ENCODE results near the gene REPIN1.

GRCh38 chr7:150370612-150371071 is 2.0 kb downstream of the REPIN1 start:
- TF ChIP-seq POLR2A (IDR thresholded peaks at IDR 0.05; ENCODE audit: low read length) (no peak), NPAS2 (CRISPR knock-in tag; IDR thresholded peaks at IDR 0.05; ENCODE audit: borderline replicate concordance) (no peak), CTCF (IDR thresholded peaks at IDR 0.05) (no peak), BHLHE40 (IDR thresholded peaks at IDR 0.05; ENCODE audit: low read depth, low read length) (no peak), EHMT2 (IDR thresholded peaks at IDR 0.05; ENCODE audit: low read depth) (no peak), GATA3 (IDR thresholded peaks at IDR 0.05; ENCODE audit: borderline replicate concordance) (no peak), CEBPB (IDR thresholded peaks at IDR 0.05) (no peak), EP300 (IDR thresholded peaks at IDR 0.05) (no peak), ESRRA (IDR thresholded peaks at IDR 0.05; ENCODE audit: borderline replicate concordance, low read length) (no peak), MAX (IDR thresholded peaks at IDR 0.05) (no peak), ZFP36 (IDR thresholded peaks at IDR 0.05; ENCODE audit: borderline replicate concordance, partially characterized antibody) (no peak), MAFK (IDR thresholded peaks at IDR 0.05; ENCODE audit: partially characterized antibody) (no peak), JUN (IDR thresholded peaks at IDR 0.05) (no peak)
- TF ChIP-seq, protein P1, sequence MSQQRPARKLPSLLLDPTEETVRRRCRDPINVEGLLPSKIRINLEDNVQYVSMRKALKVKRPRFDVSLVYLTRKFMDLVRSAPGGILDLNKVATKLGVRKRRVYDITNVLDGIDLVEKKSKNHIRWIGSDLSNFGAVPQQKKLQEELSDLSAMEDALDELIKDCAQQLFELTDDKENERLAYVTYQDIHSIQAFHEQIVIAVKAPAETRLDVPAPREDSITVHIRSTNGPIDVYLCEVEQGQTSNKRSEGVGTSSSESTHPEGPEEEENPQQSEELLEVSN (IDR thresholded peaks at IDR 0.05; ENCODE audit: borderline replicate concordance, low read depth) = no peak

All from A549 (cell line).